Transverse colon (tissue), 3 donors: ENCODE measurements around the gene CCT2.
"Not testable (repeated sequence)": the region's sequence is repeated elsewhere in the genome, so short reads cannot be mapped to it uniquely, and the experiment has no call there.

ENCODE experiments used
- CTCF ChIP-seq, 5 experiments: fragments of 200-600 bp in 3 of 5; fragments of 450-650 bp in 2 of 5; sonication (generic) in 3 of 5; IDR thresholded peaks; 1 replicate in 2 of 5; 2 replicates in 3 of 5; pipeline ENCODE4 v1.5.1; 2016 to 2017; ENCODE audit warnings: antibody characterized with exemption in 5 of 5, inconsistent platforms in 3 of 5, mild to moderate bottlenecking in 2 of 5, moderate library complexity in 1 of 5
- POLR2A ChIP-seq: fragments of 450-650 bp; IDR thresholded peaks from one replicate; pipeline ENCODE4 v1.6.1; 2016; ENCODE audit warnings: antibody characterized with exemption, mild to moderate bottlenecking, moderate library complexity

- TF ChIP-seq CTCF (IDR thresholded peaks at IDR 0.05); POLR2A: not testable (repeated sequence)
These were observed 19.0 kb downstream of the CCT2 start for GRCh38 chr12:69604275-69604674.
